GM19023 (cell line): ENCODE data around the gene GPC6.

ENCODE experiments used
- ATAC-seq: cut with Tn5 transposase; IDR thresholded peaks from one replicate; pipeline ENCODE4 v1.9.1; 2021; ENCODE audit warnings: mild to moderate bottlenecking, moderate library complexity; ENCODE audit not compliant: unreplicated experiment

The GPC6 gene

DNA sequence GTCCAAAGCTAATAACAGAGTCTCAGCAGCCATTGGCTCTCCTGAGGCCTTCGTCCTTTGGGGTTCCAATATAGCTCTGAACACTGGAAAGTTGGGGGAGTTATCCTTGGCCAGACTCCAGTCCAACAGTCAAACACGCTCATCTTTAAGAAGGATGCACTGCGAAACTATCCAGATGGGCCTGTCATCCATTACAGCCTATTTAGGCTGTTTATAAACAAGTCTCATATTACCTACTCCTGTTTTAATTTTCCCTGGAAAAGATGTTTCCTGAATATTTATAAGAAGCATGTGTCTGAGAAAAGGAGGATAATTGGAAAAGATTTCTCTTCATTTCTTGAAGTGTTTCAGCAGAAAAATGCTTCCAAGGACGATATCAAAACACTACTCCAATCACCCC is 1082.2 kb downstream of the GPC6 start:
- no peak for ATAC-seq

DNA sequence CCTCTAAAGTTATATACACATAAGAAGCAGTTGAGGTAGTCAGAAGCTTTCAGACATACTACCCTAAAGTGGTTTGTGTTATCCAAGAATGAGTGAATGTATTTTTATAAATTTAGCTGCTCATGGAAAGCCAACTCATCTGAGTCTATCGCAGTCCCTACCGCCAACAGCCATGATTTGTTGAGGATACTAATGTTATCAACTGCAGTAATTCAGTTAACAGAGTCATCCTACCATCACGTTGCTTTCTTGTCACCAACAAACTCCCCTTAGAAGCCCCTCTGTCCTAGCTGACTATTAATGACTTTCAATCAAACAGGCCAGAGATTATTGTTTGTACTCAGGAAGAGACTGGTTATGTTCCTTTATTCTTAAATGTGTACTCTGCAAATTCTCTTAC is 1083.0 kb downstream of the GPC6 start:
- no peak for ATAC-seq

DNA sequence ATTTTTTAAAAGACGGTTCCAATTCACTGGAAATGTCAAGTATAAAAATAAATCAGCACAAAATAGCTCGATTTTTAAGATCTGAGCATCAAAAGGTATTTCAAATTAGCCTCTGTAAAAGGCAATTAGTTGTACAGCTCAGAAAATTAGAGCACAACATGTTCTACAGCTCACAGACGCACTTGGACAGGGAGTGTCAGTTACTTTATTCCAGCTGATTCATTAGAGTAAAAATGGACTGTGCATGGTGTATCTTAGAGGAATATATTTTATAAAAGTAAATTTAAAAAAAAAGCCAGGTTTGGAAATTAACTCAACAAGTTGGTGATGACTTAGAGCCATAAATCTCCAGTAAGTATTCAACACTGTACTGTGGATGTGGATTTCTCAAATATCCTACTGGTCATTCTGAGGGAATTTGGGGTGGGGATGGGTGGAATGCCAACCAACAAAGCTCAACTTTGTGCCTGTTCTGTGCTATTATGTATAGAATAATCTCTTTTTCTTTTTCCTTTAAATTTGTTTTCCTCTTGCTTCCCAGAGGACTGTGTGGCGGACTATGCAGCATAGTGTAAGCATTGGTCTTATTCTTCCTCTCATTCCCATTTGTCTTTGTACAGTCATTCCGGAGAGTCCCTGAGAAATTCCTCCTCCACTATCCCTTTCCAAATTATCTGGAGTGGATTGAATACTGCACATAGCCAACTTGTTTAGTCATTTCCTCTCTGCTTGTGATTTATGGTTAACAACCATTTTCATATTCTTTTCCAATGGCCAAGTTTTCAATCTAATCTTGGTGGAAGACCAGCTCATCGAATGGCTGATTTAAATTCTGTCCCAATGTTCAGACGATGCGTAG is 1083.6 kb downstream of the GPC6 start:
- no peak for ATAC-seq

DNA sequence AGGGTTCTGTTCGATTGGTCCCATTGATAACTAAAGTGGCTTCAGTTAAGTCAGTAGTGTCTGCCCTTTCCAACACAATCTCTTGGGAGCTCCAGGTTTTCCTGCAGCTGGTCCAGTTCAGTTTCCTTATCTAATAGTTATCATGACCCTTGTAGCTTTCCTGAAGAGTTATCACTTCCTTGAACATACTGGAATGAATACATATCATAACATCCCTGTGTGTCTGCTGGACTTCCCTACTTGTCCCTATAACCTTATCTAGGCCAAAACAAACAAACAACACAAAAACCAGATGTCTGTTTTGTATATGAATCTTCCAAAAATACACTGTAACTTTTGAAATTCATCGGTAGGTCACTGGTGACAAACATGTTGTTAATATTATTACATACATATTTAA is 1085.3 kb downstream of the GPC6 start:
- no peak for ATAC-seq

DNA sequence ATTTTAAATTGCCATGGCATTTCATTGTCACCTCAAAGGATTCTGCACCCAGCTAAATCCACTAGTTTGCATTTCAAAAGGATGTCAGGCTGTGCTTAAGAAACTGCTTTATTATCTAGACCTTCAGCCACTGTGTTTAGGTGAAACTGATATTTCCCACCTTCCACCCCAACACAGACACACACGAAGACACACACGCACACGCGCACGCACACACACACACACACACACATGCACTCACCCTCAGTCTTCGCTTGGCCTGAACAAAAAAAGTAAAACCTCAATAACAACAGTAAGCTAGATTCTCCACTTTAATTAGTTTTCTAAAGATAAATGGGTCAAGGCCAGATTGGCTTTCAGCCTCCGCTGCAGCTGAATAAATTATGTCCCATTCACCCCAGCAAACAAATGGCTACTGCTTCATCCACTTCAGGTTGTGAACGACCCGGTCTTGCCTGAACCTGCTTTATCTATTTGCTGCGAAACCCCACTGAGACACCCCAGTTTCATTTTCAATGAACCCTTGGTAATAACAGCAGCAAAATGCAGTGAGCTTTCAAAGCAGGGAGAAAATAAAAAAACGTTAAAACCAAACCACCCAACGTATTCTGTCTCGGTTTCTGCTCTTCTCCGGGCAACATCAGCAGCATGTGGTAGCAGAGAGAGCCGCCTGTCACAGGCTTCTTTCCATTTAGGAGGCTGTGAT is 1086.1 kb downstream of the GPC6 start:
- ATAC-seq: peak; percentile 63

DNA sequence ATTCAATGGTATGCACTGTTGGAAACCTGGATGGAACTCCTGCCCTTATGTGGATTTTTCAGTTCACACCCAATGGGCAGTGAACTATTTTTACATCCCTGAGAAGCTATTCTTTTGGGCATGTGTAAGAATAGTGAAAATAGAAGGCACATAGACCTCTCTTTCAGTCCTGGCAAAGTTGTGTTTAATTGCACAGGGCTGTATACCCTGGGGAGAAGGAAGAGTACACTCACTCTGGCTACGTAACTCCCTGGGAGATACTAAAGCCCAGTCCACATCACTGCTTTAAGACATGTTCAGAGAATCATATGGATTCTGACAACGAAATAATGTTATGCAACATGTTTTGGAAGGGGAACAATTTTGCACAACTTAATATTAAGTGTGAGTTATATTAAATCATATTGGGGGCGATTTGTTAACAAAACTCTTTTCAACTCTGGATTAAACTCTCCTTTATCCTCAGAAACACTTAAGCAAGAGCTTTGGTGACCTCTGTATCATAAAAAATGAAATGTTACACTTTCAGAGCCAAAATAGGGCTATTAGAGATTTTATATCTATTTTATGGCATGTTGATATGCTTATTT is 1086.8 kb downstream of the GPC6 start:
- ATAC-seq: no peak

DNA sequence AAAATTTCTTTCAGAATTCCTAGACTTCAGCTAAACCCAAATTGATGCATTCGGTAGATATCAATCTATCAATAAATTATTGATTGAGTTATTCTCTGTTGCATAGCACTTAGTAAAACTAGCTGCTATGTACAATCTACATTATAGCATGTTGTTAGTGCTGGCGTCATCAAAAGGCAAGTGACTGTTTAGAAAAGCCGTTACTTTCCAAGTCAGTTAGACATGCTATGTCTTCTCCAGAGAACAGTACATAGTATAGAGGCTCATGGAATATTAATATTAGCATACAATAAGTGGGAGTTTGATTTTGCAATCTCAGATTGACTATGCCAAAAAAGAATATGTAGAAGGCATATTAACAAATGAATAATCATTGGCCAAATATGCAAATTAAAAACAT is 1087.3 kb downstream of the GPC6 start:
- no peak for ATAC-seq

DNA sequence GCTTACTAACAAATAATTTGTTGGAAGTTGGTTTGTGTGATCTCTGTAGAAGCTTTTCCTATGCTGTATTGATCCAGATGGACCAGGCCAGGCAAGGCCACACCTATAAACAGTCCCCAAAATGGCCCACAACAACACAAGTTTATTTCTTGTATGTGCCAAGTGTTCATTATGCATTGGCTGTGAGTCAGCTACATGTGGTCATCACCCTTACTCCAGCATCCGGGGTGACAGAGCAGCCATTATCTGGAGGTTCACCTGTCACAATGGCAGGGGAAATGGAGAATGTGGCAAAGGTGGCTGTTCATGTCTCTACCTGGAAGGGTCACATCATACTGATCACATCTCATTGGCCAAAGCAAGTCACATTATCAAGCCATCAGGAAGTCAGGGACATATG is 1088.6 kb downstream of the GPC6 start:
- no peak for ATAC-seq

DNA sequence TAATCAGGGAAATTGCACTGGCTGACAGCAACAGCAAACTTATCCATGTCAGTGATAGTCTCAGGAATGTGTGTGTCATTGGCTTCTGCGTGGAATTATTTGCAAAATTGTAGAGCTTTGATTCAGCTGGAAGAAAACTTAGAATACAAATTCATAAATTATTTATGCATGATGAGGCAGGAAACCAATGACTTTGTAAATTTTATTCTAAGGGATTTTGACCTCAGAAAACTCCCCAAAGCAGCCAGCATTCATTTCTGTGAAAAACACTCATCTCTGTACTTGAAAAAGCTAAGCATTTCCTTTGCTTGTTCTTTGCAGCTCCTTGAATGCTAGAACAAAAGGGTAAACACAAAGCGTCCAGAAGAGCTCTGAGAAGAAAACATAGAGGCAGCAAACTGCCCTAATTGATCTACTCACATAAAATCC is 1090.5 kb downstream of the GPC6 start:
- peak; percentile 46 for ATAC-seq

DNA sequence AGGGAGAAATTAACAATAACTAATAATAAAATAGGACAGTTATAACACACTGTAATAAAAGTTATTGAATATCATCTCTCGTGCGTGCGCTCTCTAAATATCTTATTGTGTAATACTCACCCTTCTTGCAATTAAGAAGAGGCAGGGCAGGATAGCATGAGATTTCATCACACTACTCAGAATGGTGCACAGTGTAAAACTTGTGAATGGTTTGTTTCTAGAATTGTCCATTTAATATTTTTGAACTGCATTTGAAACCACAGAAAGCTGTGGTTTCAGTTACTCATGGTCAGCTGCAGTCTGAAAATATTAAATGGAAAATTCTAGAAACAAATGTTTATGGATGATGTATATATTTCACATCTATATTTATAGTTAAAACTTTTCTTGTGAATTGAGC is 1091.8 kb downstream of the GPC6 start:
- ATAC-seq: no peak

DNA sequence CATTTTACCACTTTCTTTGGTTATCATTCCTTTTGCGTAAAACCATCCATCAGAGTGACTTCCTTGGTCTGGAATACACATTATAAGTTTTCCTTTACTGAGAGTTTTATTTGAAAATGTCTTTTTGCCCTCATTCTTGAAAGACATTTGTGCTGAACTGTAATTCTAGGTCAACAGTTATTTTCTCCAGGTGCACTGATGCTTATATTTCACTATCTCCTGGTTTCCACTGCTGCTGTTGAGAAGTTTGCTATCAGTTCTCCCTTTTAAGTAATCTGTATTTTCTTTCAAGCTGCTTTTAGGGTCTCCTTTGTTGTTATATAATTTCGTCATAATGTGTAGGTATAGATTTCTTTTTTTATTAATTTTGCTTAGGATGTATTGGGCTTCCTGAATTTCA is 1092.9 kb downstream of the GPC6 start:
- no peak for ATAC-seq

DNA sequence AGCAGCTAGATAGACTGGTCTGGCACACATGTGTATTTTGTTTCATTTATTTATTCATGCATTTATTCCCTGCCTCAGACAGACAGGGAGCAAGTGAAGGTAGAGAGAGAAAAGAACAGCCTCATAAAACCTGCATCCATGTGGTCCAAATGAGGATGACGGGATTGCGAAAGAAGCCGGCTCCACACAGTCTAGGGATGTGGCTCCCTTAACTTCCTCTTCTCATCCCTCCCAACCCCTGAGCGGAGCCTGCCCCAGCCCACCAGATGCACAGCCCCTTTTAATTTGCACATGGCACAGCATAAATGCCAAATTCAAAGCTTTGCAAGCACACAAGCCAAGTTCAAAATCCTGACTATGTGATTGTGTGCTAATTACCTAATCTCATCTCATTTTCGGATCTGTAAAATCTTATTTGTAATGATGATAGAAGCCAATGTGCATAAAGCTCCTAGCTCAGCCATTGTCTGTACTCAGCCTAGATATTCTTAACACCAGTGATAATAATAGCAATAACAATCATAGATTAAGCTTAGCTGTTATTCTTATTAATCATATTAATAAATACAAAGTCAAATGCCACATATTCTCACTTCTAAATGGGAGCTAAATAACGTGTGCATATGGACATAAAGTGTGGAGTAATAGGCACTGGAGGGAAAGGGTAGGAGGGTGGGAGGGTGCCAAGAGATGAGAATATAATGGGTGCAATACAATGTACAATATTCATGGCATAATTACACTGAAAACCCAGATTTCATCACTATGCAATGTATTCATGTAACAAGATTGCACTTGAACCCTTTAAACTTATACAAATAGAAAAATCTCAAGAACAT is 1096.5 kb downstream of the GPC6 start:
- no peak for ATAC-seq

DNA sequence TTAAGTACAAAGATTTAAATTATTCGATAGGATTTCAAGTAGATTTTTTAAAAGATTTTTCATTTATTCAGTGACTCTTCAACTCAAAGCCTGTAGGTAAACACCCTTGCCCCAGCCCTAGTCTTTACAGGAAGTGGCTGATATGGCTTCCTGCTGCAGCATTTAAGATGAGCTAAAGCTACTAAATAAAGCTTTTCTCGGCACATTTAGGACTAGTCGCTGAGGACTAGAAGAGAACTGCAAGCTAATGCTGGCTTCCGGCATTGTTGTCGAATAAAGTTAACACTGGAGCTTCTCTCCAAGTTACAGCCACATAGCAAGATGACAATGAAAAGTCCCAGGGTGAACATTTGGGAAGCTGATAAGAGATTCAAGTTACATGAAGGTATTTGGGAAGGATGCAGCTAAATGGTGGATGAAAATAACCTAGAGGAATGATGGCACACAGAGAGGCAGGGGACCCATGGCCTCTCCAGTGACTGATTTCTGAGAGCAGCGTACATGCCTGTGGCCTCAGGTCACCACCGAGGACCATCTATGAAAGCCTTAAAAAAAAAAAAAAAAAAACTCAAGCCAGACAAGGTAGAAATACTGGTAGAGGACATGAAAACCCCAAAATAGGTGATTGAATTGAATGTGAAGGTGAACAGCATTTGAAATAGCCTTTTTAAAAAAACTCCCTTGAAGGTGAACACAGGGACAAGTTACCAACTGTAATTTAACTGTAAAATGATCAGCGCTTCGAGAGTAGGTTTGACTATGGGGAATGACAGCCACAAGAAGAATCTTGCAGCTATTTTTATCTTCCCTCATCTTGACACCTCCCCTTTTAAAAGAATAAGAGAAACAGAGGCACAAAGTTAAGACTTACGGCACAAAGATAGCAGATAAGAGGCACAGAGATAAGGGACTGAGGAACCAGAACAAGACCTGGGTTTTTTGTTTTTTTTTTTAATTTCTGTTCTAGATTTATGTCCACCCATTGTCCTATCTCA is 1097.5 kb downstream of the GPC6 start:
- ATAC-seq: no peak

DNA sequence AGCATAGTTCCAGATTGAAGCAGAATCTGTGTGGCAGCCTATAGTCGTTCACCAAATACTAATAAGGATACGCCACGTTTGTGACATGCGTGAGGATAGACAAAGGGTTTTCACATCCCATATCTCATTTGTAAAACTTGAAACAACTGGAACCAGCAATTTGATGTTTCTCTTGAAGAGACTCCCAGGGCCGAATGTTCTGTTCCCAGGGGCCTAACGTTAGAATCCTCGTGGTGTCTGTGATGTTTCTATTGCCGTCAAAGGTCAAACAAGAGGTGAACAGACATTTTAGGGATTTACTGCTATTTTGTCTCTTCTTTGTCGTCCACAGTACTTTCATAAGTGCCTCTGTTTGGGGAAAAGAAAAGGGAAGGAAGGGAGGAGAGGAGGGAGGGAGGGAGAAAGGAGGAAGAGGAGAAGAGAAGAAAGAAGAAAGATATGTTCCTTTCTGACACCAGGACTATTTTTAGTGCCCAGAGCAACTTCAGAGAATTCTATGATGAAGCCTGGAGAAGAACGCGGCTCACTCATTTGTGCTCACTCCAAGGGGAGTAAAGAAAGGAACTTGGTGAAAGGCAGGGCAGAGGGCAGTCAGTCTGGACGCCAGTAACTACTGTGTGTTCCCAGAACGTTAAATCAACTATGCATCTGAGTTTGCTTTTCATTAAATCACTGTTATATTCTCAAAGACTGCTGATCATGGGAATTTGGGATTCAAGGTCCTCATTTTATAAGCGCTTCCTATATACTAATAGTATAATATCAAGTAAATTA is 1098.3 kb downstream of the GPC6 start:
- no peak for ATAC-seq

DNA sequence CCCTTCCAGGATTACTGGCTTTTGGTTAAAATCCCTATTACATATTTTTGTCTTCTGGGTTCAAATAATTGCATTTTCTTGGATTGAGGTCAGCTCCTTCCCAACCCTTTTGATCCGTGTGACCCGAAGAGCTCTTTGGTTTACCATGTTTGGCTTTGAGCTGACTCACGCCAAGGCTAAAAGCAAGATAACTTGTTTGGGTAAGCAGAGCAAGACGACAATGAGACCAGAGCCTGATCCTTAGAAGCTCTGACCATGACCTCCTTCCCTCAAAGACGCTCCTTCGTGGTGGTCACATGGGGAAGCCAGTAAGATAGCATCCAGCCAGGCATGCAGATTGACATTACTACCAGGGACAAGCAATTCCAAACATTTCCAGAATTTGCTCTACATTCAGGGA is 1099.0 kb downstream of the GPC6 start:
- ATAC-seq: no peak

DNA sequence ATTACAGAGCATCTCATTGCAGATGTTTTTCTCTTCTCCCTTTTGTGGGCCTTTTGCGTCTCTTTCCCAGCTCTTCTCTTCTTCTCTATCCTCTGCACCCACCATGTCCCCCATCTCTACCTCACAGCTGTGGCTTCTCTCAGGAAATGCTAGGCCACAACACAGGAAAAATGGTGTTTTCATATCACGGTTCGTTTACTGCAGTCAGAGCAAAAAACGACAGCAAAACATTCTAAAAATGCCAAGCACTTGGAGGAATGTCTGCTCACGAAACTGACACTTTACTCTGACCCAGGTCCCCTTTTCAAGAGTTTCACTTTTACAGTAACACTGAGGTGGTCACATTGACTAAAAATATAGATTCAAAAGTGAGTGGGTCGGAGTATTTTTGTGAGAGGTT is 1100.7 kb downstream of the GPC6 start:
- peak; percentile 86 for ATAC-seq

DNA sequence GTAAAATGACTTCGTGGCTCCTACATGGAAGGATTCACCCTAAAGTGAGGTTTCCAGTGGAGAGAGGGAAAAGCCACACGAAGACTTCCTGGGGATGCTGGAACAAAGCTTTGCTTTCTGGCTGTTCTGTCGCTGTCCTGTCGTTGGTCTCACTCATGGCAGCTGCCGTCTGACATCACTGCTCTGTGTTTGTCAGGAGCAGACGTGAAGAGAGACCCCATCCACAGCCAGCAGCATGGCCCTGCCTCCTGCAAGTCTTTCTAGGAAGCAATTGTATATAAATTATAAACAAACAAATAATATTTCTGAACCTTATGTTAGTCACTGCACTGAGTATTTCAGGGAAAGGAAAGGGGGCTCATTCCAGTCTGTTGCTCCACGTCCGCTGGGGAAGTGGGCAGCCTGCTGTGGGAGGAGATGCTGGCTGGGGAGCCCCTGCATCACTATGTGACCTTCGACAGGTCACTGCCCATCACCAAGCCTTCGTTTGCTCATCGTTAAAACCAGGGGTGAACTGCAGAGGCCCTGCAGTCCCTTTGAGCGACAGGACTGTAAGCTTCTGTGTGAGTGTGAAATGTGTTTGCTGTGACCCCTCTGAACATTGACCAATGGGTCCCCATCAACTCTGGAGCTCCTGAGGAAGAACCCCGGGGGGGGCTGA is 1101.9 kb downstream of the GPC6 start:
- ATAC-seq: no peak

DNA sequence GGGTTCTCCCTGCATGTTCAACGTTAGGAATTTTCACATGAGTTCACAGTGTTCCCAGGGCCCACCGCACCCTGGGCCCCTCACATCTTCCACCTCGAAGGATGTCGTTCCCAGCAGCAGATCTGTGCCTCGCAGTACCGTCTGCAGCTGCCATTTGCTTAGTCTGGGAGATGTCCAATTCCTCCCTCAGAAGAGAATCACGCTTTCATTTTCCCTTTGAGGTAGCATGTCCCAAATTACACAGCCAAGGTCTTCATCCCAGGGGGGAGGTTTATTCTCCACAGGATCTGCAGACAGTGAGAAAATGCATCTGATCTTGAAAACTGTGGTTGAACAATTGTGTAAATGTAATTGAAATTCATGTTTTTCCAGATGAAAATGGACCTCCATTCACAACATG is 1102.7 kb downstream of the GPC6 start:
- ATAC-seq: no peak
